Calu3 (cell line): Measurements from ENCODE around the gene COBLL1. TPM values are rescaled to one million over a fixed set of nuclear protein-coding genes. Genes with fewer than 3 reads are reported as not detected.

Experiments used
- BruUV-seq: library from RNA; stranded (reverse); fragments of 400-500 nt; replicated peaks from 2 replicates; lab custom pipeline; 2021; lab: Mats Ljungman, UMichigan
- CTCF ChIA-PET: fragments of 300-600 bp; sonication (Branson Sonifier 250); formaldehyde crosslinking; loops from one replicate; lab custom pipeline; 2022; ENCODE audit warnings: antibody characterized with exemption; lab: Charles Lee
- DNase-seq: peaks from one replicate; pipeline ENCODE4 v3.0.0; 2022
- H3K27ac Mint-ChIP-seq: one replicate; pipeline ENCODE4 v1.8.0; 2022; ENCODE audit warnings: mixed read lengths; ENCODE audit not compliant: unreplicated experiment
- H3K27me3 Mint-ChIP-seq: one replicate; pipeline ENCODE4 v1.8.0; 2022; ENCODE audit warnings: mixed read lengths; ENCODE audit not compliant: unreplicated experiment
- H3K36me3 Mint-ChIP-seq: one replicate; pipeline ENCODE4 v1.8.0; 2022; ENCODE audit warnings: mild to moderate bottlenecking, moderate library complexity, mixed read lengths; ENCODE audit not compliant: insufficient read depth, unreplicated experiment
- H3K4me1 Mint-ChIP-seq: one replicate; pipeline ENCODE4 v1.8.0; 2022; ENCODE audit warnings: mild to moderate bottlenecking, low read depth, mixed read lengths; ENCODE audit not compliant: unreplicated experiment
- H3K4me3 Mint-ChIP-seq: one replicate; pipeline ENCODE4 v1.8.0; 2022; ENCODE audit warnings: mild to moderate bottlenecking, low read depth, moderate library complexity, mixed read lengths; ENCODE audit not compliant: unreplicated experiment
- H3K9me3 Mint-ChIP-seq: one replicate; pipeline ENCODE4 v1.8.0; 2022; ENCODE audit warnings: low read depth, mixed read lengths; ENCODE audit not compliant: unreplicated experiment
- intact Hi-C: fragments of 100-400 bp; cut with micrococcal nuclease; formaldehyde crosslinking; loops from one replicate; pipeline ENCODE4 v1.10.0; 2022; ENCODE audit not compliant: unreplicated experiment
- total RNA-seq: library from RNA; stranded (reverse); gene quantifications from 2 replicates; pipeline ENCODE4 v1.2.3, GENCODE V29; 2022
- TF ChIP-seq, protein P1 (sequence below): fragments of 200-600 bp; IDR thresholded peaks from one replicate; pipeline ENCODE4 v1.8.0; 2022; ENCODE audit warnings: antibody characterized with exemption; ENCODE audit not compliant: unreplicated experiment

The COBLL1 gene
- total RNA-seq, 1 experiment from 2014 or later = 44.9 TPM

DNA sequence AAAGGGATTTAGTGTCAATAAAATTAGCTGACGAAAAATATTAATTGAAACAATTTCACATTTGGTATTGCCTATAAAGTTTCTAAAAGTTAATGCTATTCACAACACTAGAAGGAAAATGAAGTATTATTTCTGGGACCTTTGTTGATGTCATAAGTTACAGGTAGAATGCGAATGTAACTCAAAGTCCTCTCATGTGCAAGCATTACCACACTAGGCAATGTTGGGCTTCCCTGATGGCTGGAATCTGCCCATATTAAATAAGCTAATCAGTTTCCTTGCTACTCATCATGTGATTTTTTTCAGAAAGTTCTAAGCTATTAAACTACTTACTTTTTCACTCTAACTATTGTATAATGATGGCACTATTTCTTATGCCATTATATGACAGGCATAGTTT is 44.6 kb downstream of the COBLL1 start:
- no peaks in the 10 kb centered on the region for H3K27me3 Mint-ChIP-seq
- no peak overlapping the region for H3K4me3 Mint-ChIP-seq
- no peak for DNase-seq
- no peak overlapping the region for H3K27ac Mint-ChIP-seq
- no peaks in the 10 kb centered on the region for H3K36me3 Mint-ChIP-seq
- intact Hi-C loops = no loop called here
- CTCF ChIA-PET = no interaction called here
- peaks cover 20% of the 10 kb centered on the region for H3K4me1 Mint-ChIP-seq
- no peaks in the 10 kb centered on the region for H3K9me3 Mint-ChIP-seq
- TF ChIP-seq, protein P1, sequence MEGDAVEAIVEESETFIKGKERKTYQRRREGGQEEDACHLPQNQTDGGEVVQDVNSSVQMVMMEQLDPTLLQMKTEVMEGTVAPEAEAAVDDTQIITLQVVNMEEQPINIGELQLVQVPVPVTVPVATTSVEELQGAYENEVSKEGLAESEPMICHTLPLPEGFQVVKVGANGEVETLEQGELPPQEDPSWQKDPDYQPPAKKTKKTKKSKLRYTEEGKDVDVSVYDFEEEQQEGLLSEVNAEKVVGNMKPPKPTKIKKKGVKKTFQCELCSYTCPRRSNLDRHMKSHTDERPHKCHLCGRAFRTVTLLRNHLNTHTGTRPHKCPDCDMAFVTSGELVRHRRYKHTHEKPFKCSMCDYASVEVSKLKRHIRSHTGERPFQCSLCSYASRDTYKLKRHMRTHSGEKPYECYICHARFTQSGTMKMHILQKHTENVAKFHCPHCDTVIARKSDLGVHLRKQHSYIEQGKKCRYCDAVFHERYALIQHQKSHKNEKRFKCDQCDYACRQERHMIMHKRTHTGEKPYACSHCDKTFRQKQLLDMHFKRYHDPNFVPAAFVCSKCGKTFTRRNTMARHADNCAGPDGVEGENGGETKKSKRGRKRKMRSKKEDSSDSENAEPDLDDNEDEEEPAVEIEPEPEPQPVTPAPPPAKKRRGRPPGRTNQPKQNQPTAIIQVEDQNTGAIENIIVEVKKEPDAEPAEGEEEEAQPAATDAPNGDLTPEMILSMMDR = no peak
- BruUV-seq = no TSS peak

DNA sequence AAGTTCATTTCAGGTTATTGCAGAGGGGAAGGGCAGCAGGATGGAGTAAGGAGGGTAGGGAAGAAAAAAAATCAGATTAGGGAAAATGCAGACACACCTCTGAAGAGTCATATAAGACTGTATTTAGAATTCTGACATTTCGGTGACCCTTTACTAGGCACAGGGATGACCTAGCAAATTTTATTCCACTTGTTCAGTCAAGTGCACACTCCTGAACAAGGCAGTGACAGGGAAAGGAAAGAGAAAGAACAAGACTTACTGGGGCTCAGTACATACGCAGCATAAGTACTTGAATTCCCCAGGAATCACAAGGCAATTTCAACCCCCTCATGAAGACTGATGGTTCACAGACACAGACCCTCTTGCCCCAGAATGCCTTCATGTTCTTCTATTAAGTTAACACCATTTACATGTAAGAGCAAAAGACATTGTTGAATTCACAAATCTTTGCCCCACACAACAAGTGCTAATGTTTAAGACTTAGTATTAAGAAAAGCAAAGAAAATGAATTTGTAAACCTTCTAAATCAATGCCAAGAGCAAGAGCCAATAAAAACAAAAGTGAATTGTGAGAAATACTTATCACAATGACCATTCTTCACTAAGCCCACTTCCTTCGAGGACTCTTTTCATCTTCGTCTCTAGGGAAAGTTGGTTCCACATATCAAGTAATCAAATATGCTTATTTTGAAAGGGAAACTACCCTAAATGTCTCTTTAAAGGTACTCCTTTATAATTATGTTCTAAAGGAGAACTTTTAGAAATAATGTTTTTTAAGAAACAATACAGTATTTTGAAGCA is 47.0 kb downstream of the COBLL1 start:
- Mint-ChIP-seq H3K27ac (peak overlapping the region; percentile 16), H3K4me1 (peaks cover 20% of the 10 kb centered on the region), H3K4me3 (no peak overlapping the region), H3K27me3 (no peaks in the 10 kb centered on the region), H3K9me3 (no peaks in the 10 kb centered on the region), H3K36me3 (no peaks in the 10 kb centered on the region)
- DNase-seq = no peak
- TF ChIP-seq, protein P1 = no peak
- intact Hi-C loops = loop anchor here (5.0 kb wide), 1 partner anchor 37 kb away; no protein-coding TSS in a partner anchor
- BruUV-seq = no TSS peak
- CTCF ChIA-PET = no interaction called here

DNA sequence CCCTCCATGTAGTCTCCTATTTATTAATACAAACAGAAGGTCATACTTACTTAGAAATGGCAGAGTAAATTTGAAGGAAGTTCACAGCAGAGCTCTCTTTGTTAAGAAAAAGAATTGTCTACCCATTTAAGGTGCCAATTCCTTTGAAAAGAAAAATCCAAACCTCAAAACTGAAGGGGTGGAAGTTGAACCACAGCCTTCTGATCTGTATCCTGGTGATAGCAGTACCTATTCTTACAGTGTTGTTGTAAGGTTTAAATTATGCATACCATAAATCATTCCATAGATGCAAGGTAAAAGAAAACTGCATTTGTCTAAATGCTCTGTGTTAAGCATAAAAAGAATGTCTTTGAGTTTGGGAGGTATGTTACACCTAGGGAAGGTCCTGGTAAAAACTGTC is 47.6 kb downstream of the COBLL1 start:
- intact Hi-C loops = loop anchor here (5.0 kb wide), 1 partner anchor 37 kb away; no protein-coding TSS in a partner anchor
- no peak overlapping the region for H3K4me3 Mint-ChIP-seq
- CTCF ChIA-PET = no interaction called here
- H3K9me3 Mint-ChIP-seq = no peaks in the 10 kb centered on the region
- H3K36me3 Mint-ChIP-seq = no peaks in the 10 kb centered on the region
- TF ChIP-seq, protein P1 = no peak
- H3K27me3 Mint-ChIP-seq = no peaks in the 10 kb centered on the region
- no peak for DNase-seq
- no TSS peak for BruUV-seq
- H3K4me1 Mint-ChIP-seq = peaks cover 20% of the 10 kb centered on the region
- H3K27ac Mint-ChIP-seq = no peak overlapping the region

DNA sequence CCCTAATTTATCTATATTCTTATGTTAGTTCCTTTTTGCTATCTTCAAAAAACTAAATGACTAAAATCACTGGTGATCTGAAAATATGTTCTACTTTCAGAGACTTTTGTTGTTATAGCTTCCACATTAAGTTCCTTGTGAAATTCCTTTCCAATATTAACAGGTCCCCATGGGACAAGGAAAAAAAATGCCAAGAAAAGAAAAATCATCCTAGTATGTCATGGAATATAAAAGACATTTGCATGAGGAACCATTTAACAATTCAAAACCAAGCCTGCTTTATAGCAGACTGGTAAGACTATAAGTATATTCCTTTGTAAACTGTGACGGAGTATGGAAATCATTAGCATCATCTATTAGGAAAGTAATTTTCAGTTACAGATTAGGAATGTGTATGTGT is 48.1 kb downstream of the COBLL1 start:
- Mint-ChIP-seq H3K4me3 (no peak overlapping the region), H3K27me3 (no peaks in the 10 kb centered on the region), H3K9me3 (no peaks in the 10 kb centered on the region), H3K36me3 (no peaks in the 10 kb centered on the region), H3K27ac (no peak overlapping the region), H3K4me1 (peaks cover 20% of the 10 kb centered on the region)
- TF ChIP-seq, protein P1 = no peak
- CTCF ChIA-PET = no interaction called here
- no peak for DNase-seq
- no TSS peak for BruUV-seq
- intact Hi-C loops = loop anchor here (5.0 kb wide), 1 partner anchor 36 kb away; no protein-coding TSS in a partner anchor
